Activated CD8-positive, alpha-beta T cell treated with anti-CD3 and anti-CD28 coated beads, Interleukin-2, amount 10 ng/mL, durations not matched to agents 7 days and 5 days (primary cell): ENCODE data around the gene SELENBP1. TPM values are rescaled to one million over a fixed set of nuclear protein-coding genes. Genes with fewer than 3 reads are reported as not detected.

ENCODE experiments used
- ATAC-seq: fragments of 150-1000 bp; cut with Tn5 transposase; one replicate; pipeline ENCODE4 v1.10.0; 2021; ENCODE audit warnings: moderate library complexity
- CTCF ChIA-PET: fragments of 350-600 bp; sonication (Branson Sonifier 250); formaldehyde crosslinking; loops from one replicate; lab custom pipeline; 2021; ENCODE audit warnings: antibody characterized with exemption; lab: Charles Lee
- POLR2A ChIA-PET: fragments of 350-600 bp; sonication (Branson Sonifier 250); formaldehyde crosslinking; loops from one replicate; lab custom pipeline; 2021; ENCODE audit warnings: antibody characterized with exemption; lab: Charles Lee
- DNase-seq: peaks from one replicate; pipeline ENCODE4 v3.0.0-alpha.2; 2020
- H3K27ac Mint-ChIP-seq: one replicate; pipeline ENCODE4 v1.8.0; 2021; ENCODE audit warnings: mild to moderate bottlenecking, mixed read lengths
- H3K27me3 Mint-ChIP-seq: one replicate; pipeline ENCODE4 v1.8.0; 2021; ENCODE audit warnings: low read depth, mixed read lengths
- H3K36me3 Mint-ChIP-seq: one replicate; pipeline ENCODE4 v1.8.0; 2021; ENCODE audit warnings: low read depth, mixed read lengths
- H3K4me1 Mint-ChIP-seq: one replicate; pipeline ENCODE4 v1.8.0; 2021; ENCODE audit warnings: low read depth, mixed read lengths
- H3K4me3 Mint-ChIP-seq: one replicate; pipeline ENCODE4 v1.8.0; 2021; ENCODE audit warnings: mild to moderate bottlenecking, mixed read lengths
- H3K9me3 Mint-ChIP-seq: one replicate; pipeline ENCODE4 v1.8.0; 2022; ENCODE audit warnings: mixed read lengths; ENCODE audit not compliant: insufficient read depth
- total RNA-seq, 2 experiments: library from RNA; stranded (reverse); gene quantifications; one replicate each; pipeline ENCODE4 v1.2.3, GENCODE V29; 2021

SELENBP1 gene
- total RNA-seq, 2 experiments from 2014 or later, result not detected

GRCh38 chr1:151318975-151319374, 53.5 kb downstream of the SELENBP1 start:
- Mint-ChIP-seq H3K36me3 (peaks cover 48% of the 10 kb centered on the region), H3K4me1 (peaks cover 10% of the 10 kb centered on the region), H3K27me3 (no peaks in the 10 kb centered on the region), H3K27ac (no peak overlapping the region), H3K9me3 (no peaks in the 10 kb centered on the region), H3K4me3 (no peak overlapping the region)
- CTCF ChIA-PET, result interaction anchor here (3.4 kb wide), 1 partner anchor 21 kb away, joined by 15 read pairs; no protein-coding TSS in a partner anchor
- no peak for DNase-seq
- POLR2A ChIA-PET, result no interaction called here
- no peak for ATAC-seq

- Mint-ChIP-seq H3K4me1 (peaks cover 20% of the 10 kb centered on the region), H3K27me3 (no peaks in the 10 kb centered on the region), H3K9me3 (no peaks in the 10 kb centered on the region), H3K4me3 (no peak overlapping the region), H3K36me3 (peaks cover 57% of the 10 kb centered on the region), H3K27ac (no peak overlapping the region)
- ATAC-seq, result no peak
- ChIA-PET POLR2A (interaction anchor here (0.9 kb wide), 1 partner anchor 14 kb away, joined by 3 read pairs; no protein-coding TSS in a partner anchor), CTCF (interaction anchor here (1.2 to 6.5 kb wide), 4 partner anchors 12 to 25 kb away, joined by 4 to 49 read pairs (median 8); partner anchors contain the start of gene PI4KB)
- DNase-seq, result no peak
Measured at GRCh38 chr1:151315565-151316235, 56.8 kb downstream of the SELENBP1 start.

Other genes starting within 250 kb of the SELENBP1 start
- gene SEMA6C, start 226.1 kb downstream of the SELENBP1 start, total RNA-seq, result 1 to 10 TPM; 1.9 to 2.2 TPM
- gene TNFAIP8L2, start 216.1 kb downstream of the SELENBP1 start, total RNA-seq, result 10 to 100 TPM; 18.5 to 20.0 TPM
- gene LYSMD1, start 206.8 kb downstream of the SELENBP1 start, total RNA-seq, result 1 to 10 TPM; 3.7 to 4.3 TPM
- 10 to 100 TPM; 53.0 to 55.9 TPM for gene SCNM1, start 206.6 kb downstream of the SELENBP1 start, total RNA-seq
- gene TMOD4, start 196.7 kb downstream of the SELENBP1 start, total RNA-seq, result 1 to 10 TPM; 2.2 to 3.4 TPM
- 10 to 100 TPM; 59.8 to 61.7 TPM for gene VPS72, start 182.5 kb downstream of the SELENBP1 start, total RNA-seq
- gene PIP5K1A, start 174.2 kb downstream of the SELENBP1 start, total RNA-seq, result 10 to 100 TPM; 64.9 to 69.2 TPM
- gene PSMD4, start 118.0 kb downstream of the SELENBP1 start, total RNA-seq, result 100 to 1,000 TPM; 194 to 210 TPM
- 10 to 100 TPM; 25.5 to 26.6 TPM for gene ZNF687, start 90.4 kb downstream of the SELENBP1 start, total RNA-seq
- gene PI4KB, start 45.3 kb downstream of the SELENBP1 start, total RNA-seq, result 10 to 100 TPM; 56.0 to 70.2 TPM
- 10 to 100 TPM; 59.3 to 63.9 TPM for gene RFX5, start 25.5 kb downstream of the SELENBP1 start, total RNA-seq
- gene PSMB4, start 26.9 kb upstream of the SELENBP1 start, total RNA-seq, result 100 to 1,000 TPM; 292 to 303 TPM
- gene POGZ, start 86.8 kb upstream of the SELENBP1 start, total RNA-seq, result 10 to 100 TPM; 67.7 to 68.5 TPM
- under 1 TPM; 0.34 to 0.82 TPM for gene CGN, start 138.7 kb upstream of the SELENBP1 start, total RNA-seq
- under 1 TPM; 0.42 TPM for gene TUFT1, start 167.6 kb upstream of the SELENBP1 start, total RNA-seq
- gene SNX27, start 239.3 kb upstream of the SELENBP1 start, total RNA-seq, result 10 to 100 TPM; 24.5 to 26.0 TPM